Type B pancreatic cell (in vitro differentiated cells): ENCODE measurements around the gene TSFM. TPM values are rescaled to one million over a fixed set of nuclear protein-coding genes. Genes with fewer than 3 reads are reported as not detected.
A peak's percentile ranks its signal among the peaks of the same experiment; 100 is the strongest.

ENCODE experiments used
- DNase-seq: peaks from one replicate; pipeline ENCODE4 v3.0.0; 2021; ENCODE audit warnings: mixed read lengths; ENCODE audit not compliant: unreplicated experiment; ENCODE audit errors: extremely low spot score
- H3K27ac Mint-ChIP-seq: 2 replicates; pipeline ENCODE4 v1.8.0; 2021; ENCODE audit warnings: mild to moderate bottlenecking, mixed read lengths
- H3K27me3 Mint-ChIP-seq: 2 replicates; pipeline ENCODE4 v1.8.0; 2021; ENCODE audit warnings: mixed read lengths
- H3K36me3 Mint-ChIP-seq: 2 replicates; pipeline ENCODE4 v1.8.0; 2021; ENCODE audit warnings: mixed read lengths
- H3K4me1 Mint-ChIP-seq: one replicate; pipeline ENCODE4 v1.8.0; 2021; ENCODE audit warnings: mixed read lengths; ENCODE audit not compliant: unreplicated experiment
- H3K4me3 Mint-ChIP-seq: 2 replicates; pipeline ENCODE4 v1.8.0; 2021; ENCODE audit warnings: mild to moderate bottlenecking, mixed read lengths
- H3K9me3 Mint-ChIP-seq: 2 replicates; pipeline ENCODE4 v1.8.0; 2021; ENCODE audit warnings: mixed read lengths
- CTCF ChIP-seq: fragments of 200-600 bp; sonication (generic); conservative IDR thresholded peaks from 2 replicates; pipeline ENCODE4 v1.5.0; 2021; ENCODE audit warnings: antibody characterized with exemption, mild to moderate bottlenecking
- total RNA-seq: library from RNA; stranded (reverse); gene quantifications from 2 replicates; pipeline ENCODE4 v1.2.1, GENCODE V29; 2021; ENCODE audit warnings: low replicate concordance

TSFM gene
- total RNA-seq, 1 donor from 2014 or later, result 33.0 TPM

DNA sequence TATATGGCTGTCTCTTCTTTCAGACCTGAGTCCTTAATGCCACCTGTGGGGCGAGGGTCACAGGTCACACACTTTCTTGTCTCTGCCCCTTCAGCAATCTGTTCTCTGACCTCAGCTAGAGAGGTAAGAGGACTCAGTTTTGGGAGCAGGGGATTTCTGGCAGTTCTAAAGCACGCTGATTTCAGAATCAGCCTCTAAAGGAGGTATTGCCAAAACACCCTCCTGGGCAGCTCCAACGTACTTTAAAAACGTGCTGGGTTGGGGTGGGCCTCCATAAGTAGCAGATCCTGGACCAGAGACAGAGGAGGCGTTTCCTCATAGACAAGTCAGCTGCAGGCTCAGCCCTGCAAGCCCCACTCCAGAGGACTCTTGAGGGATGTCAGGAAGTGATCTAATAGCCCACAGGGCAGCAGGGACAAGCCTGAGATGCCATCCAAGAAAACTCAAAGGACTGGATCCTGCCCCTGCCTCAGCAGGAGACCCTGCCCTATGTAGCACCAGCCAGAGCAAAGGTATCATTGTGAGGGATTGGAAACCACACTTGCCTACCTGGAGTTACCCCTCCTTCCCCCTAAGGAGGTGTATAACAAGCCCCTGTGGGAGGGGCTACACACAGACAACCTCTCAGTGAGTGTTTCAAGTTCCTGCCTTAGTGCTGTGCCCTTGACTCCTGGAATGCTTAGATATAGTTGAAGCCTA is 55.4 kb downstream of the TSFM start:
- H3K36me3 Mint-ChIP-seq, result peaks cover 3% of the 10 kb centered on the region
- TF ChIP-seq CTCF, result no peak

GRCh38 chr12:57838594-57839302 is 56.2 kb downstream of the TSFM start:
- no peak for TF ChIP-seq CTCF
- Mint-ChIP-seq H3K4me1 (peaks cover 80% of the 10 kb centered on the region), H3K36me3 (peaks cover 3% of the 10 kb centered on the region), H3K9me3 (no peaks in the 10 kb centered on the region), H3K27me3 (no peaks in the 10 kb centered on the region), H3K4me3 (peak overlapping the region; percentile 60), H3K27ac (peak overlapping the region; percentile 13)
- DNase-seq, result no peak

More for the DNA sequence above, 55.4 kb downstream of the TSFM start:
- no peak for DNase-seq
- Mint-ChIP-seq H3K27me3 (no peaks in the 10 kb centered on the region), H3K4me3 (peak overlapping the region; percentile 60), H3K4me1 (peaks cover 80% of the 10 kb centered on the region), H3K27ac (peak overlapping the region; percentile 87), H3K9me3 (no peaks in the 10 kb centered on the region)

DNA sequence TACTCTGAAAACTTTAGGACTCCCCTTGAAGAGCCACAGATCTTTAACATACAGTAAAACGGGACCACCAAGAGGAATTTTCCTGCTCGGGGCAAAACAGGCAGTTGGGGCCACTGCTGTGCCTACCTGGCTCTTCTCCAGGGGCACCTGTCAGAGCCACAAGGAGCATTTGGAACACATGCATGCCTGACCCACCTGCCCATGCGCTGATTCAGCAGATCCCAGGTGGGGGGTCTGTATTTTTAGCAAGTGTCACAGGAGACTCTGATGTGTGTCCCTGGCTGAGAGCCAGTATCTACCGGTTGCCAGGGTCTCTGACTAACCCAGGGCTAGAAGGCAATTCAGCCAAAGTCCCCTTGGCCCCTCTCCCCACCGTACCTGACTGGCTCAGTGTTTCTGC is 57.4 kb downstream of the TSFM start:
- peak overlapping the region; percentile 13 for H3K27ac Mint-ChIP-seq

GRCh38 chr12:57840726-57841125 is 58.1 kb downstream of the TSFM start:
- Mint-ChIP-seq H3K9me3 (no peaks in the 10 kb centered on the region), H3K4me1 (peaks cover 84% of the 10 kb centered on the region), H3K27me3 (no peaks in the 10 kb centered on the region), H3K36me3 (peaks cover 7% of the 10 kb centered on the region), H3K4me3 (peak overlapping the region; percentile 94), H3K27ac (peak overlapping the region; percentile 13)
- DNase-seq, result no peak
- TF ChIP-seq CTCF, result no peak

More for the DNA sequence above, 57.4 kb downstream of the TSFM start:
- DNase-seq, result no peak
- Mint-ChIP-seq H3K9me3 (no peaks in the 10 kb centered on the region), H3K36me3 (peaks cover 7% of the 10 kb centered on the region), H3K4me3 (no peak overlapping the region), H3K27me3 (no peaks in the 10 kb centered on the region), H3K4me1 (peaks cover 87% of the 10 kb centered on the region)
- no peak for TF ChIP-seq CTCF

DNA sequence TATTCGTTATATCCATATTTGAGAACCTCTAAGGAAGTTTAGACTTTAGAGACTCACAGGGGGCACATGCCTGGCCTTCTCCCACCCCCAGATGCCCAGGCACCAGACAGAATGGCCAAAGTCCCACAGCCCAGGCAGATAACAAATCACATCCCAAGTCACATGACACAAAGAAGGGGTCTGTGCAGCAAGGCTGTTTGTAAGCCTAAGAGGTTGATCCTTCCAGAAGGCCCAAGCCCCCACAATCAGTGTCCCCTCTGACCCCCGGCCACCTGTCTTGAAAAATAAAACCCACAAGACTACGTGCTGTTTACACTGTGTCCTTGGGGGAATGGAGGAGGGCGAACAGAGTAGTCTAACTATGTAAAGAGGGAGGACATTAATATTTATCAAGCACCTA is 58.9 kb downstream of the TSFM start:
- peaks cover 7% of the 10 kb centered on the region for H3K36me3 Mint-ChIP-seq
- peak overlapping the region; percentile 13 for H3K27ac Mint-ChIP-seq
- no peaks in the 10 kb centered on the region for H3K27me3 Mint-ChIP-seq
- peak overlapping the region; percentile 94 for H3K4me3 Mint-ChIP-seq
- H3K9me3 Mint-ChIP-seq, result no peaks in the 10 kb centered on the region
- H3K4me1 Mint-ChIP-seq, result peaks cover 77% of the 10 kb centered on the region
- no peak for TF ChIP-seq CTCF
- DNase-seq, result no peak
